NCI-H1417 (cell line): ENCODE results near the gene NMRK2.
A peak's percentile ranks its signal among the peaks of the same experiment; 100 is the strongest.
"Not testable (repeated sequence)": the region's sequence is repeated elsewhere in the genome, so short reads cannot be mapped to it uniquely, and the experiment has no call there.

Experiments used
- DNase-seq, 3 experiments: peaks; one replicate each; lab custom pipeline; 2025; lab: John Stamatoyannopoulos, UW

NMRK2 gene

DNA sequence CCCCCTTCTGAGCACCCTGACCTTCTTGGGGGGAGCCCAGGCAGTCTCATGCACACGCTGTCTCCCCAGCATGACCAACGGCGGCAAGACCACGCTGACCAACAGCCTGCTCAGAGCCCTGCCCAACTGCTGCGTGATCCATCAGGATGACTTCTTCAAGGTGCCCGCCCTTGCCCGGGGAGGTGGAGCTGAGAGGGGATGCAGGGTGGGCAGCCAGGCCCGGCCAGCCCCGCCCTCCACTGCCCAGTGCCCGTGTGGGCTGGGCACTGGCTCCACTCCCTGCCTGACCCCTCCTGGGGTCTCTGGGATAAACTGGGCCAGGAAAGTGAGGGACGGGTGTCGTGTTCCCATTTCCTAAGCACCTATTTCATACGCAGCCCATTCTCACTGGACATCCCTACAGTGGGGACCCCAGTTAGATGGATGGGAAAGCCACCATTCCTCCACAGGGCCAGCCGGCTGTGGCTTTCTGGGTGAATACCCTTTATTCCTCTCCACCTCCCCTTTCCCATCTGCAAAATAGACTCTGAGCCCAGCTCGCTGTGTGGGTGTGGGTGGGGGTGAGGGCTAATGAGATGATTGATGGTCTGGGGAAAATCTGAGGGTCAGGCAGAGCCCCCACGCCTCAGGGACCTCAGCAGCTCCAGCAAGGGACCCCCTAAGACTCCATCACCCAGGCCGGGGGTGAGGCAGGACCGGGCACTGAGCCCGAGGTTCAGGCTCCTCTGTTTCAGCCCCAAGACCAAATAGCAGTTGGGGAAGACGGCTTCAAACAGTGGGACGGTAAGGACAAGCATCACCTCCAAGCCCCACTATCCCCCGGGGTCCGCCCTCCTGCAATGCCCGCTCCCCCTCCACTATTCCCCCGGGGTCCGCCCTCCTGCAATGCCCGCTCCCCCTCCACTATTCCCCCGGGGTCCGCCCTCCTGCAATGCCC is 3.9 kb downstream of the NMRK2 start:
- DNase-seq, result no peak

DNA sequence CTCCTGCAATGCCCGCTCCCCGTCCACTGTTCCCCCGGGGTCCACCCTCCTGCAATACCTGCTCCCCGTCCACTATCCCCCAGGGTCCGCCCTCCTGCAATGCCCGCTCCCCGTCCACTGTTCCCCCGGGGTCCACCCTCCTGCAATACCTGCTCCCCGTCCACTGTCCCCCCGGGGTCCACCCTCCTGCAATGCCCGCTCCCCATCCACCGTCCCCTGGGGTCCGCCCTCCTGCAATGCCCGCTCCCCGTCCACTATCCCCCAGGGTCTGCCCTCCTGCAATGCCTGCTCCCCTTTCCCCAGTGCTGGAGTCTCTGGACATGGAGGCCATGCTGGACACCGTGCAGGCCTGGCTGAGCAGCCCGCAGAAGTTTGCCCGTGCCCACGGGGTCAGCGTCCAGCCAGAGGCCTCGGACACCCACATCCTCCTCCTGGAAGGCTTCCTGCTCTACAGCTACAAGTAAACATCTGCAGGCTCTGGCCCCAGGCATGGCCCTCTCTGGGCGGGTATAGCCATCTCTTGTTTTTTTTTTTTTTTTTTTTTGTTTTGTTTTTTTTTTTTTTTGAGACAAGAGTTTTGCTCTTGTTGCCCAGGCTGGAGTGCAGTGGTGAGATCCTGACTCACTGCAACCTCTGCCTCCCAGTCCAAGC is 5.6 kb downstream of the NMRK2 start:
- DNase-seq, result not testable (repeated sequence)

DNA sequence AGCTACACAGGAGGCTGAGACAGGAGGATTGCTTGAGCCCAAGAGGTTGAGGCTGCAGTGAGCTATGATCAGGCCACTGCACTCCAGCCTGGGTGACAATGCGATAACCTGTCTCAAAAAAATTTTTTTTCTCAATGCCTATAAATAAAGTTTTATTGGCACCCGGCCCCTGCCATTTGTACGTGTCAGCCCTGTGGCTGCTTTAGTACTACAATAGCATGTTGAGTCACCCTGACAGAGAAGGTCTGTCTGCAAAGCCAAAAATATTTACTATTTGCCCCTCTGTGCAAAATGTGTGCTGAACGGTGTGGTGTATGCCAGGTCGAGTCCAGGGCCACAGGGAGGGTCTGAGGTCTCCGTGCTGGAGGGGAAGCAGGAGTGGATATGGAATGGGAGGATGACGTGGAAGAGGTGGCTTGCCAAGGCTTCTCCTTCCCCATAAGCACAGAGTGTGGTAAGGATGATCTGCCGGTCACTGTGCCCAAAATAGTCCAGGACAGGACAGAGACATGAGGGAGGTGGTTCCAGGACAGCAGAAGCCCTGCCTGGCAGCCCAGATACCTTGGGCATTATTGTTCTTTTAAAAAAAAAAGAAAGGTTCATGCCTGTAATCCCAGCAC is 10.0 kb downstream of the NMRK2 start:
- no peak for DNase-seq

DNA sequence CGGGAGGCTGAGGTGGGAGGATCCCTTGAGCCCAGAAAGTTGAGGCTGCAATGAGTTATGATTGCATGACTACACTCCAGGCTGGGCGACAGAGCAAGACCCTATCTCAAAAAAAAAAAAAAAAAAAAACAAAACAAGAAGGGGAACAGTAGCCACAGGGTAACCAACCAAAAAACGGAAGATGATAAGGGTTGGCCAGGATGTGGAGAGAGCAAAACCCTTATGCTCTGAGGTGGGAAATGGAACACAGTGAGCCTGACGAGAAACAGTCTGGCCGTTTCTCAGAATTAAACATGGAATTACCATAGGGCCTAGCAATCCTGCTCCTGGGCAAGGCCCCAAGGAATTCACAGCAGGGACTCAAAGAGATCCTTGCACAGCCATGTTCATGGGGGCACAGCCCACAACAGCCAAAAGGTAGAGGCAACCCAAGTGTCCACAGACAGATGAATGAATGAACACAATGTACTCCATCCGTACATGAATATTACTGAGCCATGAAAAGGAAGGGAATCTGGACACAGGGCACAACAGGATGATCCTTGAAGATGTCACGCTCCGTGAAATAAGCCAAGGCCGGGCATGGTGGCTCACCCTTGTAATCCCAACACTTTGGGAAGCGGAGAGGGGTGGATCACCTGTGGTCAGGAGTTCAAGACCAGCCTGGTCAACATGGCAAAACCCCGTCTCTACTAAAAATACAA is 11.3 kb downstream of the NMRK2 start:
- DNase-seq, result no peak

DNA sequence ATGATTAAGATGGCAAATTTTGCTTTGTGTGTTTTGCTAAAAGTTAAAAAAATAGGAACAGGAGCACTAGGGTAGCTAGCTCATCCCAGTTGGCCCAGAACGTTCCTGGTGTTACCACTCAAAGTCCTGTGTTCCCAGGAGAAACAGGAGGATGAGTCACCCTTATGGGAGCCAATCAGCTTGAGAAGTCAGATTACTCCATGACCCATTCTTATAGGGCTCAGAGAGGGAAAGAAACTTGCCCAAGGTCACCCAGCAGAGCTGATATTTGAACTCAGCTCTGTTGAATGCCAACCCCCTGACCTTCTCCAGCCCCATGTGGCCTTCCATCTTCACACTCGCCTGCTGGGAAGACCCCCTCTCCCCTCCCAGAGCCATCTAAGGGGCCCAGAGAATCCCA is 13.0 kb downstream of the NMRK2 start:
- DNase-seq, result no peak

DNA sequence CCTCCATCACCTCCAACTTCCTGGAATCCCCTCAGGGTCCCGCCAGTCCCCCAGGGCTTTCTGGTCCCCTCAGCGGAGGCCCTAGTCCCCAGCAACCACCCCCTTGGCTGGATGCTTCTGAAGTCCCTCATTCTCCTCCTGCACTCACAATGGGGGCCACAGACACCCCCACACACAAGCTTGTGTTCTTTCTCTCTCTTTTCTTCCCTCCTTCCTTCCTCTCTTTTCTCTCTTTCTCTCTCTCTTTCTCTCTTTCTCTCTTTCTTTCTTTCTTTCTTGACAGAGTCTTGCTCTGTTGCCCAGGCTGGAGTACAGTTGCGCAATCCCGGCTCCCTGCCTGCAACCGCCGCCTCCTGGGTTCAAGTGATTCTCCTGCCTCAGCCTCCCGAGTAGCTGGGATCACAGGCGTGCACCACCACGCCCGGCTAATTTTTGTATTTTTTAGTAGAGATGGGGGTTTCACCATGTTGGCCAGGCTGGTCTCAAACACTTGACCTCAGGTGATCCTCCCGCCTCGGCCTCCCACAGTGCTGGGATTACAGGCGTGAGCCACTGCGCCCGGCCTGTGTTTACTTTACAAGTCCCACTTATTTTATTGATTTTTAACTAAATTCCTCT is 14.6 kb downstream of the NMRK2 start:
- DNase-seq, result not testable (repeated sequence)

DNA sequence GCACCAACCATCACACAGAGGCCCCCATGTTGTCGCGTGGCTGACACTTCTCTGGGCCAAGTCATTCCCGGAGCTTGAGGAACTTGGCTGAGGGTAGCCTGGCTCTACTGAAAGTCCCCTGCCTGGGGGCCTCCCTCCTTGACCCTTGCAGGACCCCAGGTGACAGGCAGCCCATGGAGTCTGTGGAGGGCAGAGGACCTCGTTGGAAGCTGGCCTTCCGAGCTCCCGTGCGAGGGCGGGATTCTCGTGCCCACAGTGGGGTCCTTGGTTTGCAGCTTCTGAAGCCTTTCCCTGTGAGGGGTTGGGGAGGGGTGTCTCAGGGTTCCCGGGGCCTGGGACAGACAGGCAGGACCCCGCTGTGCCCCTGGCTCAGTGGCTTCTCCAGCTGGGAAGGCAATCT is 16.4 kb downstream of the NMRK2 start:
- no peak for DNase-seq

DNA sequence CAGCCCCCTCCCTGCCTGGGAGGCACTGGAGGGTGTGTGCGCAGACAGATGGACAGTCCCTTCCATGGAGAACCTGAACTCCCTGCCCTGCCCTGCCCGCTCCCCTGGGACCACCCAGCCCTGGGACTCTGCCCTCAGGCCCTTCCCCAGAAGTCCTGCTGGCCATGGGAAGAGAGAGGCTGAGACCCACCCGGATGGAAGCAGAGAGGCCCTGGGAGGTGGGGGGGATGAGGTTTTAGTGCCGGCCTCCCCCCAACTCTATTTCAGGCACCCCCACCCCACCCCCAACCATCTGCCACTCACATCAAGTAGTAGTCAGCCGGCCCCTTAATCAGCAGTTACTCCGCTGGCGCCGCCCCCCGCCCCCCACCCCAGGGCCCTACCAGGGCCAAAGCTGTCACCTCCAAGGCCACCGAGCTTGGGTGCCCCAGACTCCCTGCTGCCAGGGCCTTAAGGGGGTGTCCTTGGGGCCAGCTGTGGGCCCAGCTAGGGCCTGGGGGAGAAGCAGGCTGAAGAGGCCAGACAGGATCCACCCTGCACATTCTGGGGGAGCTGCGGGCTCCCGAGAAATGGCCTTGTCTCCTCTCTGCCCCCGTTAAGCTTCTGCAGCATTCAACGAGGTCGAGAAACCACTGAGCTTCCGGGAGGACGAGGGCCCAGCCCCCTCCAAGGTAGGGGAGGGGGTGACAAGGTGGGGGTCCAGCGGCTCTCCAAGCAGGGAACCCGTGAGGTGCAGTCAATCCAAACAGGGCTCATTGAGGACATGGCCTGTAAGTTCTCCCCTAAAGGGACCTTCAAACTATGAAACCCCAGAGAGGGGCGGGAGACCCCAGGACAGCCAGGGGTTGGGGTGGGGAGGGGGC is 17.4 kb downstream of the NMRK2 start:
- no peak for DNase-seq

DNA sequence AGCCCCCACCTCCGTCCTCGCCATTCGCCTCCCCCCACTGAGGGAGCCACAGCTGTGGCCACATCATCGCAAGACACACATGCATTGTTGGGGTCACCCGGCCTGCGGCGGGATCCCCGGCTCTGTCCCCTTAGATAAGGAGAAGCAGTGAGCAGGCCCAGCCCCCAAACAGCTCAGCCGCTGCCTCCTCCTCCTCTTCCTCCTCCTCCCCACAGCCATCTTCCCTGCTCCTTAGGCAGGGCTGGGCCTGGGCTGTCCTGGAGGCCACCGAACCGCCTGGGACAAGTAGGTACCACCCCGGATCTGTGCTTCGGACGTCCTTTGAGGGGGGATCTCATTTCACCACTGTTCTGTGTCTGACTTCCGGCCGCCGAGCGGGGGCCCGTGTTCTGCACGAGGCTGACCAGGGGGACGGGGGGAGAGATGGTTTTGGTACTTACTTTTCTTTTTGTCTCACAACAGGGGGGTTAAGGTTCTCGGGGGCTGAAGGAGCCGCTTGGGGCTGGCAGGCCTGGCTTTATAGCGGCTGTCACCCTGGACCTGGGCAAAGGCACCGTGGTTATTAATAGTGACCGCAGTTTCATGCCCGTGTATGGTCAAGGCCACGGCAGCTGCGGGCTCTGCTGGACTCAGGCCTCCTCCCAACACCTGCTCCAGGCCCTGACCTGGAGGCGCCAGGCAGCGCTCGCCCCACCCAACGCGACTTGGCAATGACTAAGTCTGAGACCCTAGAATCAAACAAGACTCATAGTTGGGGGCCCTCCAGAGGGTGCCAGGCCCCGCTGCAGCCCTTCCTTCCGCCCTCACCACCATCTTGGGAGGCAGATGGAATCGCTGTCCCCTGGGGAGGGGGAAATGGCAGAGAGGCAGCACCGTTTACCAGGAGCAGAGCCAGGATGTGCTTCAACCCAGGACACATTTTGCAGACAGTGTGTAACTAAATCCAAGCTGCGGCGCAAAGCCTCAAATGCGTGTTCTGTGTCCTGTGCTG is 18.3 kb downstream of the NMRK2 start:
- DNase-seq, result peak in 1 of 3 experiments; percentile 29

DNA sequence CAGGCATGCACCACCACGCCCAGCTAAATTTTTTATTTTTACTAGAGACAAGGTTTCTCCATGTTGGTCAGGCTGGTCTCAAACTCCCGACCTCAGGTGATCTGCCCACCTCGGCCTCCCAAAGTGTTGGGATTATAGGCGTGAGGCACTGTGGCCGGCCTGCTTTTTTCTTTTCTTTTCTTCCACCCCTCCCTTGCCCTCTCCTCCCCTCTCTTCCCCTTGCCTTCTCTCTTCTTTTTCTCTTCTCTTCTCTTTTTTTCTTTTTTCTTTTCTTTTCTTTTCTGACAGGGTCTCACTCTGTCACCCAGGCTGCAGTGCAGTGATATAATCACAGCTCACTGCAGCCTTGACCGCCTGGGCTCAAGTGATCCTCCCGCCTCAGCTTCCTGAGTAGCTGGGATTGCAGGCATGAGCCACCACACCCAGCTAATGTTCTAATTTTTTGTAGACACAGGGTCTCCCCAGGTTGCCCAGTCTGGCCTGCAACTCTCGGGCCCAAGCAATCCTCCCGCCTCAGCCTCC is 19.9 kb downstream of the NMRK2 start:
- DNase-seq, result not testable (repeated sequence)

DNA sequence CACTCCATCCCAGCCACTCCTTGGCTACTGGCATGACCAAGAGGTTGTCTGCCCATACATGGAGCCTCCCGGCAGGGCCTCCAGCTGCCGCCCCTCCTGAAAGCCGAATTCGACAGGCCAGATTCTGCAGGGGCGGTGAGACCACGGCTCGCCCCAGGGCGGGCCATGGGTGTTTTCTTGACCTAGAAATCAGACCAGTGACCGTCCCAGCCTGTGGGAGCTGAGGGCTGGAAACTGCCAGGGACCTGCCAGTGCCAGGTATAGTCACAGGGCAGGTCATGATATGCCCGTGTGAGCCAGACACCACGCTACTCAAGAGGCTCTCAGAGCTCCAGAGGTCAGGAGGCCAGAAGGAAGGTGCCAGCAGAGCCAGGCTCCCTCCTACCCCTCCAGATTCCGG is 21.2 kb downstream of the NMRK2 start:
- no peak for DNase-seq

DNA sequence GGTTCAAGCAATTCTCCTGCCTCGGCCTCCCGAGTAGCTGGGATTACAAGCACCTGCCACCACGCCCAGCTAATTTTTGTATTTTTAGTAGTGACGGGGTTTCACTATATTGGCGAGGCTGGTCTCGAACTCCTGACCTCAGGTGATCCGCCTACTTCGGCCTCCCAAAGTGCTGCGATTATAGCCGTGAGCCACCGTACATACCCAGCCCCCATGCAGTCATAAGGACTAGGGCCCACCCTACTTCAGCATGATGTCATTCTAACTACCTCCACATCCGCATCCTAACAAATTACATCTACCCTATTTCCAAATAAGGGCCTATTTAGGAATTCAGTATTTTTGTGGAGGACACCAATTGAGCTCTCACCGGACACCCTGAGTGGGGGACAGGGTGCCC is 22.4 kb downstream of the NMRK2 start:
- DNase-seq, result not testable (repeated sequence)

DNA sequence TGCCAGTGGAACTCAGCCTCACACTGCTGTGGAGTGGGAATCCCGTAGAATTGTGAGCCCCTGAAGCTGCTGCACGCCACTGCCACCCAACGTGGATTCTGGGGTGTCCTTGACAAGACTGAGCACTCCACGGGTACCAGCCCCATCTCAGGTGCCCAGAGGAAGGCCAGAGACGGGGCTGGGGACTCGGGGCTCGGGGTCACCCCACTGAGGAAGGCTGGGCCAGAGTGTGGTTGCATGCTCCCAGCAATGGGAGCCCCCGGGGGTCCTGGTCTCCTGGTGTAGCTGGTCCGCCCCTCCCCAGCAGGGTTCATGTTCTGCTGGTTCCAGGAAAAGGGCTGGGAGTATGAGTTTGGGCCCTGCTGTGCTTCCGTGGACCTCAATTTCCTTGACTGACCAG is 22.8 kb downstream of the NMRK2 start:
- no peak for DNase-seq

DNA sequence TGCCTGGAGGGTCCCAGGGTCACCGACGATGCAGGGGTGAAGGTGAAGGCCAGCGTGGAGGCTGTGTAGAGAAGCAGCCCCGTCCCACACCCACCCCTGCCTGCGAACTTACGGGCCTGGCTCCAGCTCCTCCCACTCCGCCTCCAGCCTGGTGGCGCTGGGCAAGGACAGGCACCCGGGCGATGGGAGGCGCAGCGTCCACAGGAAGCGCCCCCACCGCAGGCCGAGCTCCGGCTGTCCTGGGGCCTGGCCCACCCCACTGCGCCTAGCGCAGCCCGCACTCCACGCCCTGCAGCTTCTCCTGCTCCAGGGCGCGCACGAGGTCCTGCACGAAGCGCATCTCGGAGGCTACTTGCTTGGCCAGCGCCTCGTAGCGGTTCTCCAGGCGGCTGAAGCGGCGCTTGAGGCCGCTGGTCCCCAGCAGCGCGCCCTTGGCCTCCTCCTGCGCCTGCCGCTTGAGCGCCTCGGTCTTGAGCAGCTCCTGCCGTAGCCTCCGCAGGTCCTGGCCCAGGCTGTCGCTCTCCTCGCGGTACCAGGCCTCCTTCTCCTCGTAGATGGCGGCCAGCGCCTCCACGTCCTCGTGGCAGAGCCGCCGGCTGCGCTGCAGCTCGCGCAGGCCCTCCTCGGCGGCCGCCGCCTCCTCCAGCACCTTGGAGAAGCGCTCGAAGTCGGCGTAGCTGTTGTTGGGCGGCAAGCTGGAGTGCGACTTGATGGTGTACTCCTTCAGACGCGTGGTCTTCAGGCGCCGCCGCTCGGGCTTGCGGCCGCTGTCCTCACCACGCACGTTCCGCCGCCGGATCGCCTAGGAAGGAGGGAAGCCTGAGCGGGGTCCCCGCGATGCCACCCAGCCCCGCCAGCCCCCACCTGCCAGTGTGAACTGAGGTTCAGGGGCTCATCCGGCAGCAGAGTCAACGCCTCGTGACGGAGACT is 26.2 kb downstream of the NMRK2 start:
- no peak for DNase-seq

DNA sequence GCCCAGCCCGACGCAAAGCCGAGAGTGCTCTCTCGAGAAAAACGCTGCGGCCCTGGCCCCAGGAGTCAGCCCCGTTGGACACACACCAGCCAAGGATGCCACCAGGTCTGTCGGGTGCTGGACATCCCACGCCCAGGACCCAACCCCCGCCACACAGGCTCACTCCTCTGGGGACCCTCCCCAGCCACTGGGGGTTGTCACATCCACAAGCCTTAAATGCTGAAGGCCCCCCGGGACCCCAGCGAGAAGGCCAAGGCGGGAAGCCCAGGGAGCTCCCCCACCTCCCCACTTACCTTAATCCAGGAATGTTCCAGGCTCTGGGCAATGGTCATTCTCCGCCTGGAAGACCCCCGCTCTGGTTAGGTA is 26.9 kb downstream of the NMRK2 start:
- DNase-seq, result no peak

DNA sequence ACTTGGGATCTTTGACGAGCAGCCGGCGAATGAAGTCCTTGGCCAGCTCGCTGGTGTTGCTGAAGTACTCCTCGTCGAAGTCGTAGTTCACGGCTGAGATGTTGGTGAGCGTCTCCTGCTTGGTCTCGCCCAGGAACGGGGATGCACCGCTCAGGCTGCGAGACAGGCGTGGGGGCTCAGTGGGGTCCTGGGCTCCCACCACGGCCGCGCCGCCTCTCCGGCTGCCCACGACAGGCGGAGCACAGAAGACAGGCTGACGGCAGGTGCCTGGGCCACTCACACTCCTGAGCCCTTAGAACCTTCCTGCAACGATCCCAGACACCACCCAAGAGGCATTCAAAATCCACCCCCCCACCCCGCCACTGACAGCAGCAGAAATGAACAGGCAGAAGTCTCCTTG is 28.1 kb downstream of the NMRK2 start:
- no peak for DNase-seq

DNA sequence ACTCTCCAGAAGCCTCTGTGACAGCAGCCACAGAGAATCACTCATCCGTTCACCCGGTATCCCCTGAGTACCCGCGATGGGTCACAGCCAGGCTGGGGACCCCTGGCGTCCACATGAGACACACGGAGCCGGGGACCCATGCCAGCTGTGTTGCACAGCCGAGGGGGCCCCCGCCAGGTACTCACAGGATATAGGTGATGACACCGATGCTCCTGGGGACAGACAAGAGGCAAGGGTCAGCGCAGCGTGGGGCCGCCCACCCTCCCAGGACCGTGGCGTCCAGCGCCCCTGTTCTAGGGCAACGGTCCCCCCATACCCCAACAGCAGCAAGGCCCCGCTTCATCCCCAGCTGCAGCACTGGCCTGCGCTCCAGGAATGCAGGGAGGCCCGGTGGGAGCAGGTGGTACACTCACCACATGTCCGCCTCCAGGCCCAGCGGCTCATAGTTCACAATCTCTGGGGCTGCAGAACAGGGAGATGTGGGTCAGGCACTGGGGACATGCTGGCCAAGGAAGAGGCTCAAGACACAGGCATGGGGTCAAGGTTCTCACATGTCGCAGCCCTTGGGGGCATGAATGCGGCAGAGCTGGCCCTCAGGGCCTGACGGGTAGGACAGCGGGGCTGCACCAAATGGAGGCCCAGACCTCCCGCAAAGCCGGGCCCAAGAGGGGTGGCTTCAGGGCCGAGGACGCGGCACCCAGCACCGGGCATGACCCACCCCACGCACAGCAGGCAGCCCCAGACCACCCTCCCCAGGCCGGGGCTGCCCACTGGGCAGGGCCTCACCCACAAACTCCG is 30.8 kb downstream of the NMRK2 start:
- DNase-seq, result no peak
